Hepatocyte (in vitro differentiated cells): ENCODE results near the gene USP48.

ENCODE experiments used
- EZH2 ChIP-seq: fragments of 200-600 bp; sonication (generic); IDR thresholded peaks from 2 replicates; pipeline ENCODE4 v1.6.1; 2016; ENCODE audit warnings: antibody characterized with exemption, mild to moderate bottlenecking, borderline replicate concordance
- TF ChIP-seq, protein P1 (sequence below): fragments of 200-600 bp; sonication (generic); IDR thresholded peaks from 2 replicates; pipeline ENCODE4 v1.5.1; 2016; ENCODE audit warnings: antibody characterized with exemption, mild to moderate bottlenecking; ENCODE audit not compliant: poor library complexity

DNA sequence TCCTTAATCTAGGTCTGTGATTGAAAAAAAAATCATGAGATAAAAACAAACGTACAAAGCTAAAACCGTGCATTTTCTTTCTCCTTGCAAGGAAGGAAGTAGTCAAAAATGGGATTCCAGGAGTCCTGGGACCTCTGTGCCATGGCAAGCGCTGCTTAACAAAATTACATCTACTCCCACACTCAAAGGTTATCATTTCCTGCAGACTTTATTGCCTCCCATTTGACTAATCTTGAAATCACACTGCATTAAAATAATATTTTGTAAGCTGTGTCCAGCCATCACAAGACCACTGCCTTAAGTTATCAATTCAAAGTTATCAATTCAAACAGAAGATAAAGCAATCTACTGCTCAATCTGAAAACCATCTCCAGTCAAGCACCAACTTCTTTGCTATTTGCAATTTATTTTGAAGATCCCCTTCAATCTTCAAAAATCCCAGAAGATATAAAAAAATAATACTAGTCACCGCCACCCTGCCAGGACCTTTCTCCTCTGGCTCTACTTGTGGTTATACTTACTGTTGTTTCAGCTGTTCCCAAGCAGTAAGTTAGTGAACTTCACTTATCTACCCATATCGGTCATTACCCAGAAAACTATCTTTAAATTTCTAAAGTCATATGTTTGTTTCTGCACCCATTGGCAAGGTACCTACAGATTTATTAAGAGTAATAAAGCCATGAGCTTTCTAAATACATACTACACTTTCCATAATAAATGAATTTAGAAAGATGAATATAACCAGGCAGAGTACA, 75.7 kb downstream of the USP48 start:
- TF ChIP-seq, protein P1, sequence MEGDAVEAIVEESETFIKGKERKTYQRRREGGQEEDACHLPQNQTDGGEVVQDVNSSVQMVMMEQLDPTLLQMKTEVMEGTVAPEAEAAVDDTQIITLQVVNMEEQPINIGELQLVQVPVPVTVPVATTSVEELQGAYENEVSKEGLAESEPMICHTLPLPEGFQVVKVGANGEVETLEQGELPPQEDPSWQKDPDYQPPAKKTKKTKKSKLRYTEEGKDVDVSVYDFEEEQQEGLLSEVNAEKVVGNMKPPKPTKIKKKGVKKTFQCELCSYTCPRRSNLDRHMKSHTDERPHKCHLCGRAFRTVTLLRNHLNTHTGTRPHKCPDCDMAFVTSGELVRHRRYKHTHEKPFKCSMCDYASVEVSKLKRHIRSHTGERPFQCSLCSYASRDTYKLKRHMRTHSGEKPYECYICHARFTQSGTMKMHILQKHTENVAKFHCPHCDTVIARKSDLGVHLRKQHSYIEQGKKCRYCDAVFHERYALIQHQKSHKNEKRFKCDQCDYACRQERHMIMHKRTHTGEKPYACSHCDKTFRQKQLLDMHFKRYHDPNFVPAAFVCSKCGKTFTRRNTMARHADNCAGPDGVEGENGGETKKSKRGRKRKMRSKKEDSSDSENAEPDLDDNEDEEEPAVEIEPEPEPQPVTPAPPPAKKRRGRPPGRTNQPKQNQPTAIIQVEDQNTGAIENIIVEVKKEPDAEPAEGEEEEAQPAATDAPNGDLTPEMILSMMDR, result no peak
- TF ChIP-seq EZH2, result no peak
